SIG-M5 treated with dmso at 0.1 percent for 504 hours (cell line): ENCODE data around the gene THAP5.
A peak's percentile ranks its signal among the peaks of the same experiment; 100 is the strongest.

Experiments used
- DNase-seq: peaks from one replicate; lab custom pipeline; 2025; ENCODE audit not compliant: unreplicated experiment; lab: John Stamatoyannopoulos, UW

Gene THAP5

GRCh38 chr7:108569381-108570145, at the start of gene THAP5, which contains the start of gene DNAJB9:
Gene THAP5 (minus strand): TSS chr7:108569706. CDS start chr7:108569569, 137 bp downstream.
Gene DNAJB9 (plus strand): TSS chr7:108569874. CDS start chr7:108571727, 1,853 bp downstream.
- DNase-seq, result peak; percentile 98

GRCh38 chr7:108618056-108618455, 48.5 kb upstream of the THAP5 start:
- DNase-seq, result no peak

GRCh38 chr7:108614896-108615295, 45.4 kb upstream of the THAP5 start:
- no peak for DNase-seq

GRCh38 chr7:108613949-108614381, 44.5 kb upstream of the THAP5 start:
- peak; percentile 61 for DNase-seq

GRCh38 chr7:108613147-108613948, 43.8 kb upstream of the THAP5 start:
- DNase-seq, result peak; percentile 61

GRCh38 chr7:108611268-108611667, 41.8 kb upstream of the THAP5 start:
- peak; percentile 49 for DNase-seq

GRCh38 chr7:108609643-108610042, 40.1 kb upstream of the THAP5 start:
- no peak for DNase-seq

- DNase-seq, result no peak
Observed at GRCh38 chr7:108605559-108606201, 36.2 kb upstream of the THAP5 start.

GRCh38 chr7:108604307-108605077, 35.0 kb upstream of the THAP5 start:
- DNase-seq, result no peak

GRCh38 chr7:108603656-108604306, 34.3 kb upstream of the THAP5 start:
- DNase-seq, result no peak

GRCh38 chr7:108600399-108600798, 30.9 kb upstream of the THAP5 start:
- no peak for DNase-seq

GRCh38 chr7:108598914-108599580, 29.5 kb upstream of the THAP5 start:
- no peak for DNase-seq

GRCh38 chr7:108598153-108598552, 28.6 kb upstream of the THAP5 start:
- no peak for DNase-seq

- no peak for DNase-seq
Observed at GRCh38 chr7:108596560-108596959, 27.1 kb upstream of the THAP5 start.

GRCh38 chr7:108592646-108593201, 23.2 kb upstream of the THAP5 start:
- DNase-seq, result peak; percentile 33

GRCh38 chr7:108590606-108591005, 21.1 kb upstream of the THAP5 start:
- DNase-seq, result no peak

- no peak for DNase-seq
Observed at GRCh38 chr7:108589874-108590273, 20.4 kb upstream of the THAP5 start.

GRCh38 chr7:108589199-108589598, 19.7 kb upstream of the THAP5 start:
- no peak for DNase-seq

GRCh38 chr7:108586274-108586710, 16.8 kb upstream of the THAP5 start:
- no peak for DNase-seq
